Endothelial cell of umbilical vein (primary cell): ENCODE results near the gene MGAT5B. TPM values are rescaled to one million over a fixed set of nuclear protein-coding genes. Genes with fewer than 3 reads are reported as not detected.

Source experiments
- BruUV-seq: library from RNA; stranded (reverse); fragments of 400-500 nt; replicated peaks from 2 replicates; lab custom pipeline; 2021; lab: Mats Ljungman, UMichigan
- CTCF ChIA-PET: fragments of 300-600, 350-600 bp; sonication (Branson Sonifier 250); formaldehyde crosslinking; loops from one replicate; lab custom pipeline; 2021; ENCODE audit warnings: antibody characterized with exemption, inconsistent platforms; lab: Charles Lee
- POLR2A ChIA-PET: fragments of 300-600, 350-600 bp; sonication (Branson Sonifier 250); formaldehyde crosslinking; loops from one replicate; lab custom pipeline; 2021; ENCODE audit warnings: antibody characterized with exemption, inconsistent platforms; lab: Charles Lee
- DNase-seq: peaks from one replicate; pipeline ENCODE4 v3.0.0-alpha.2; 2011; ENCODE audit warnings: low read depth, low spot score
- FAIRE-seq: peaks from 2 replicates; lab custom pipeline; 2011; peaks lifted over from hg19 to GRCh38; lab: Jason Lieb, UNC
- H2AFZ ChIP-seq: 2 replicates; pipeline ENCODE4 v1.6.0; 2012; ENCODE audit warnings: low read depth, low read length, control low read depth, inconsistent platforms
- H3K27ac ChIP-seq: 2 replicates; pipeline ENCODE4 v1.5.1; 2011; ENCODE audit warnings: low read depth, mild to moderate bottlenecking, control low read depth, low read length, moderate library complexity; ENCODE audit not compliant: insufficient read depth
- H3K27me3 ChIP-seq, 2 experiments: 2 replicates each; pipeline versions ENCODE4 v1.6.0 to v1.6.1; 2011; ENCODE audit warnings: low read length in 2 of 2, mixed read lengths in 1 of 2; ENCODE audit not compliant: control insufficient read depth in 2 of 2, insufficient read depth in 2 of 2
- H3K36me3 ChIP-seq, 2 experiments: 2 replicates in 1 of 2; 3 replicates in 1 of 2; pipeline ENCODE4 v1.5.1; 2011; ENCODE audit warnings: low read length in 2 of 2, mild to moderate bottlenecking in 1 of 2, moderate library complexity in 1 of 2; ENCODE audit not compliant: control insufficient read depth in 2 of 2, insufficient read depth in 2 of 2; ENCODE audit errors: extremely low read depth in 1 of 2
- H3K4me1 ChIP-seq: 3 replicates; pipeline ENCODE4 v1.5.1; 2011; ENCODE audit warnings: mild to moderate bottlenecking, low read length; ENCODE audit not compliant: control insufficient read depth, insufficient read depth; ENCODE audit errors: extremely low read depth
- H3K4me2 ChIP-seq: 2 replicates; pipeline ENCODE4 v1.6.1; 2011; ENCODE audit warnings: low read length, control low read depth, mixed read lengths; ENCODE audit not compliant: insufficient read depth
- H3K4me3 ChIP-seq, 3 experiments: fragments of 200-600 bp in 1 of 3; sonication (generic), shearing (Covaris generic) in 1 of 3; replicated peaks in 1 of 3; 2 replicates each; pipeline ENCODE4 v1.5.1; 2011 to 2016; ENCODE audit warnings: control low read depth in 3 of 3, low read length in 3 of 3, mild to moderate bottlenecking in 2 of 3, inconsistent platforms in 1 of 3, low read depth in 1 of 3, moderate library complexity in 1 of 3; ENCODE audit not compliant: insufficient read depth in 1 of 3
- H3K79me2 ChIP-seq: 2 replicates; pipeline ENCODE4 v1.6.0; 2012; ENCODE audit warnings: low read length, inconsistent platforms; ENCODE audit not compliant: control insufficient read depth, insufficient read depth
- H3K9ac ChIP-seq: replicated peaks from 2 replicates; pipeline ENCODE3; 2011; ENCODE audit warnings: low read length, control low read depth; ENCODE audit not compliant: insufficient read depth; ENCODE audit errors: extremely low read depth
- H3K9me1 ChIP-seq: replicated peaks from 3 replicates; pipeline ENCODE4 v1.6.0; 2011; ENCODE audit warnings: mild to moderate bottlenecking, low read length; ENCODE audit not compliant: control insufficient read depth, insufficient read depth; ENCODE audit errors: extremely low read depth
- H3K9me3 ChIP-seq: replicated peaks from 2 replicates; pipeline ENCODE4 v1.5.1; 2012; ENCODE audit warnings: low read length, inconsistent platforms; ENCODE audit not compliant: control insufficient read depth, insufficient read depth
- H4K20me1 ChIP-seq: replicated peaks from 2 replicates; pipeline ENCODE3; 2011; ENCODE audit warnings: mild to moderate bottlenecking, low read length; ENCODE audit not compliant: control insufficient read depth, insufficient read depth; ENCODE audit errors: extremely low read depth
- EZH2 ChIP-seq: IDR thresholded peaks from 2 replicates; pipeline ENCODE4 v1.6.1; 2012; ENCODE audit warnings: borderline replicate concordance, low read depth, mild to moderate bottlenecking, moderate library complexity, low read length, inconsistent platforms; ENCODE audit not compliant: severe bottlenecking
- FOS ChIP-seq: IDR thresholded peaks from 2 replicates; pipeline ENCODE4 v1.6.1; 2011; ENCODE audit warnings: mild to moderate bottlenecking, low read length, moderate library complexity, borderline replicate concordance; ENCODE audit not compliant: insufficient read depth
- GATA2 ChIP-seq: IDR thresholded peaks from 2 replicates; pipeline ENCODE4 v1.7.0; 2011; ENCODE audit warnings: low read depth, mild to moderate bottlenecking, moderate library complexity, mixed read lengths, low read length; ENCODE audit not compliant: insufficient read length, insufficient read depth
- JUN ChIP-seq: IDR thresholded peaks from 2 replicates; pipeline ENCODE4 v1.6.1; 2011; ENCODE audit warnings: borderline replicate concordance, low read depth; ENCODE audit not compliant: insufficient read length, insufficient read depth
- MYC ChIP-seq: IDR thresholded peaks from one replicate; pipeline ENCODE4 v1.6.1; 2011; ENCODE audit warnings: mild to moderate bottlenecking, low read depth, low read length
- POLR2A ChIP-seq: IDR thresholded peaks from 2 replicates; pipeline ENCODE4 v1.6.1; 2012; ENCODE audit warnings: low read depth, mild to moderate bottlenecking, control low read depth, low read length
- POLR2AphosphoS5 ChIP-seq: IDR thresholded peaks from 2 replicates; pipeline ENCODE4 v1.6.1; 2012; ENCODE audit warnings: low read depth, mild to moderate bottlenecking, control low read depth, low read length, moderate library complexity; ENCODE audit not compliant: insufficient read depth
- dilution Hi-C: fragments of 300-500 bp; cut with MboI; formaldehyde crosslinking; loops from one replicate; pipeline ENCODE4 v1.15.0; 2019; ENCODE audit warnings: low sequenced_read_pairs; ENCODE audit not compliant: extremely low pct_ligation_motif_present
- intact Hi-C: fragments of 100-400 bp; cut with micrococcal nuclease; formaldehyde crosslinking; loops from one replicate; pipeline ENCODE4 v1.10.0; 2022
- polyA plus RNA-seq, 4 experiments: library from polyadenylated mRNA; depleted of rRNA in 3 of 4; stranded (reverse) in 3 of 4; unstranded in 1 of 4; fragments of >200 nt; gene quantifications; 2 replicates each; pipeline versions ENCODE4 v1.2.1 to v1.2.3, GENCODE V29; 2011 to 2012; ENCODE audit warnings: missing spikeins in 1 of 4
- total RNA-seq: library from RNA; stranded (reverse); gene quantifications from 2 replicates; pipeline ENCODE4 v1.2.3, GENCODE V29; 2021
- TF ChIP-seq, protein P1 (sequence below): IDR thresholded peaks from 2 replicates; pipeline ENCODE4 v1.6.1; 2011; ENCODE audit not compliant: insufficient read depth, insufficient read length
- TF ChIP-seq, protein P2 (sequence below), 2 donors: IDR thresholded peaks; 1 replicate in 1 of 2; 2 replicates in 1 of 2; pipeline ENCODE4 v1.5.1; 2011; ENCODE audit warnings: low read length in 2 of 2, mild to moderate bottlenecking in 2 of 2, moderate library complexity in 2 of 2, control low read depth in 1 of 2, inconsistent platforms in 1 of 2, low read depth in 1 of 2; ENCODE audit not compliant: insufficient read depth in 1 of 2; ENCODE audit errors: extremely low read depth in 1 of 2

Gene MGAT5B
- total and polyA plus RNA-seq, 2 donors (not counting 3 experiments of a cell fraction or from before 2014, with no cell fraction given): 1.7 to 2.1 TPM

DNA sequence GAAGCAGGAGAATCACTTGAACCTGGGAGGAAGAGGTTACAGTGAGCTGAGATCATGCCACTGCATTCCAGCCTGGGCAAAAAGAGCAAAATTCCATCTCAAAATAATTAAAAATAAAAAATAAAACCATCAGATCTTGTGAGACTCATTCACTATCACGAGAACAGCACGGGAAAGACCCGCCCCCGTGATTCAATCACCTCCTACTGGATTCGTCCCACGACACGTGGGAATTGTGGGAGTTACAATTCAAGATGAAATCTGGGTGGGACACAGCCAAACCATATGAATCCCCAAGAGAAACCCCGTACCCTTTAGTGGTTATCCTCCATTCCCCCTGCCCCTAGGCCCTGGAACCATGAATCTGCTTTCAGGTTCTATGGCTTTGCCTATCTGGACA, 15.4 kb upstream of the MGAT5B start:
- intact Hi-C loops (no loop called here), dilution Hi-C loops (no loop called here)
- no peak overlapping the region for H3K4me3 ChIP-seq
- ChIA-PET CTCF (no interaction called here), POLR2A (no interaction called here)
- no peaks in the 10 kb centered on the region for H3K4me1 ChIP-seq
- no peak overlapping the region for H3K27ac ChIP-seq
- no peaks in the 10 kb centered on the region for H3K79me2 ChIP-seq
- TF ChIP-seq JUN: no peak
- TF ChIP-seq POLR2A: no peak
- TF ChIP-seq EZH2: no peak
- no peak for TF ChIP-seq POLR2AphosphoS5
- no peak for TF ChIP-seq GATA2
- TF ChIP-seq, protein P1, sequence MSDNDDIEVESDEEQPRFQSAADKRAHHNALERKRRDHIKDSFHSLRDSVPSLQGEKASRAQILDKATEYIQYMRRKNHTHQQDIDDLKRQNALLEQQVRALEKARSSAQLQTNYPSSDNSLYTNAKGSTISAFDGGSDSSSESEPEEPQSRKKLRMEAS: no peak
- TF ChIP-seq, protein P2, sequence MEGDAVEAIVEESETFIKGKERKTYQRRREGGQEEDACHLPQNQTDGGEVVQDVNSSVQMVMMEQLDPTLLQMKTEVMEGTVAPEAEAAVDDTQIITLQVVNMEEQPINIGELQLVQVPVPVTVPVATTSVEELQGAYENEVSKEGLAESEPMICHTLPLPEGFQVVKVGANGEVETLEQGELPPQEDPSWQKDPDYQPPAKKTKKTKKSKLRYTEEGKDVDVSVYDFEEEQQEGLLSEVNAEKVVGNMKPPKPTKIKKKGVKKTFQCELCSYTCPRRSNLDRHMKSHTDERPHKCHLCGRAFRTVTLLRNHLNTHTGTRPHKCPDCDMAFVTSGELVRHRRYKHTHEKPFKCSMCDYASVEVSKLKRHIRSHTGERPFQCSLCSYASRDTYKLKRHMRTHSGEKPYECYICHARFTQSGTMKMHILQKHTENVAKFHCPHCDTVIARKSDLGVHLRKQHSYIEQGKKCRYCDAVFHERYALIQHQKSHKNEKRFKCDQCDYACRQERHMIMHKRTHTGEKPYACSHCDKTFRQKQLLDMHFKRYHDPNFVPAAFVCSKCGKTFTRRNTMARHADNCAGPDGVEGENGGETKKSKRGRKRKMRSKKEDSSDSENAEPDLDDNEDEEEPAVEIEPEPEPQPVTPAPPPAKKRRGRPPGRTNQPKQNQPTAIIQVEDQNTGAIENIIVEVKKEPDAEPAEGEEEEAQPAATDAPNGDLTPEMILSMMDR (IDR thresholded peaks at IDR 0.05; ENCODE audit: extremely low read depth in 1 of 2, insufficient read depth in 1 of 2, low read depth in 1 of 2, low read length in 2 of 2): no peak
- TF ChIP-seq MYC: no peak
- no peak for TF ChIP-seq FOS
- no peak for DNase-seq
- no peak overlapping the region for H2AFZ ChIP-seq
- FAIRE-seq: no peak
- no peaks in the 10 kb centered on the region for H4K20me1 ChIP-seq
- no peaks in the 10 kb centered on the region for H3K9me3 ChIP-seq
- no peaks in the 10 kb centered on the region for H3K36me3 ChIP-seq
- no peaks in the 10 kb centered on the region for H3K9me1 ChIP-seq
- H3K9ac ChIP-seq: no peak overlapping the region
- peaks cover 0 to 2% of the 10 kb centered on the region in 2 experiments for H3K27me3 ChIP-seq
- BruUV-seq: no TSS peak
- H3K4me2 ChIP-seq: no peak overlapping the region
